HG03378 (cell line): ENCODE results near the gene BCL11B.

Experiments
- ATAC-seq: cut with Tn5 transposase; IDR thresholded peaks from one replicate; pipeline ENCODE4 v1.9.1; 2021; ENCODE audit warnings: mild to moderate bottlenecking, moderate library complexity; ENCODE audit not compliant: unreplicated experiment

The BCL11B gene

DNA sequence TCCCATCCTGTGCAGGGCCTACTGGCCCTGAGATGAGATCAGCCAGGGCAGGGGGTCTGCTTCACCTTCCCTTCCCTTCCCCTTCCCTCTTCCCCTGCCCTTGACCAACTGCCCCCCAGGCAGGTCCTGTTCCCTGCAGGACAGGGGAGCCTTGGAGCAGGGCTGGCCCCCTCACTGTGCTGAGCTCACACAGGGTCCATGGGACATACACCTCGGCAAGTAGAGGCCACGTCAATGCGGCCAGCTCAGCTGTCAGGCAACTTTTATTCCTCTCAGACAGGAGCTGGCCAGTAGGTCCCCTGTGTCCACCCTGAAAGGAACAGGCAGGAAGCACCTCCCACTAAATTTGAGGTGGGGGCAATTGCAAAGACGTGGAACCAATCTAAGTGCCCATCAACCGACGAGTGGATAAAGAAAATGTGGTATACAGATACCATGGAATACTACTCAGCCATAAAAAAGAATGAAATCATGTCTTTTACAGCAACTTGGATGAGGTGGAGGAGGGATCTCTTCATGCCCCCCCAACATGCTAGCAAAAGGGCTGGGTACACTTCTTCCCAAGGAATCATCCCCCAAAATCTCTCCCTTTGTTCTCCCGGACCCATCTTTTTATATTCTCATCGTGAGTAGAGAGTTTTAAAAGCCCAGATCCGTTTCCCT, 148.7 kb downstream of the BCL11B start:
- no peak for ATAC-seq

DNA sequence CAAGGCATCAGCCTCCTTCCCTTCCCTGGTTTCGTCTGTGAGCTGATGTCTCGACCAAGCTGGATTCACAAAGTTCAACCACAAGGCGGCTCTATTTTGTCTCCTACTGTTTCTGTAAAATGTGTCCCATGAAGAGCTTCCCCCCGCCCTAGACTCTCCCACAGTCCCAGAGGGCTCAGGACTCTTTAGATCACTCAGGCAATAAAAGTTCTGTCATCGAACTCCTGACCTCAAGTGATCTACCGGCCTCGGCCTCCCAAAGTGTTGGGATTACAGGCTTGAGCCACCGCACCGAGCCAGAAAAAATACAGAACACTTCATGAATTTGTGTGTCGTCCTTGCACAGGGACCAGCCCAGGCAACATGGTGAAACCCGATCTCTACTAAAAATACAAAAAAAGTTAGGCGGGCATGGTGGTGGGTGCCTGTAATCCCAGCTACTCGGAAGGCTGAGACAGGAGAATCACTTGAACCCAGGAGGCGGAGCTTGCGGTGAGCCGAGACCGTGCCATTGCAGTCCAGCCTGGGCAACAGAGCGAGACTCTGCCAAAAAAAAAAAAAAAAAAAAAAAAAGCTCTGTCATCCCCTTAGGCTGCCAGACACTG, 149.4 kb downstream of the BCL11B start:
- ATAC-seq: no peak

DNA sequence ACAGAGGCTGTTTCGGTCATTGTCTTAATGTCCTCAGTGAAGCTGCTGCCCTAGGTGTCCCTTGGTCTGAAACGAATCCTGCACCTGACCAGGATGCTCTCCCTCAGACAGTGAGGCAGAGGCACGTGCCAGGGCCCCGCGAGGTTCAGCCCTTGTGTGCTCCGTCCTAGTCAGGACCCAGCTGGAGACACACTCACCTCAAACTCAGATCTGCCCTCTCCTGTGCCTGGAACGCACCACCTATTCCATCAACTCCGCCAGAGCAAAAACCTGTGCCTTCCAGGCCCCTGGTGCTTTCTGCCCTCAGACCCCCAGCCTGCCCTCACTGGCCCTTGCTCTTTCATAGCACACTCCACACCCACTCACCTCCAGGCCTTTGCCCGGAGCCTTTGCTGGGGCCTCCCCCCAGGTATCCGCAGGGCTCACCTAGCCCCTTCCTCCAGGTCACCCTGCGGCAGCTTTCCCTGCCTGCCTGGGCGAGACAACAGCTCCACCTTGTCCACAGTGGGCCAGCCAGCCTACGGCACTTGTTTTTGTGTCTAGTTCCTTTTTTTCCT, 150.6 kb downstream of the BCL11B start:
- ATAC-seq: no peak

DNA sequence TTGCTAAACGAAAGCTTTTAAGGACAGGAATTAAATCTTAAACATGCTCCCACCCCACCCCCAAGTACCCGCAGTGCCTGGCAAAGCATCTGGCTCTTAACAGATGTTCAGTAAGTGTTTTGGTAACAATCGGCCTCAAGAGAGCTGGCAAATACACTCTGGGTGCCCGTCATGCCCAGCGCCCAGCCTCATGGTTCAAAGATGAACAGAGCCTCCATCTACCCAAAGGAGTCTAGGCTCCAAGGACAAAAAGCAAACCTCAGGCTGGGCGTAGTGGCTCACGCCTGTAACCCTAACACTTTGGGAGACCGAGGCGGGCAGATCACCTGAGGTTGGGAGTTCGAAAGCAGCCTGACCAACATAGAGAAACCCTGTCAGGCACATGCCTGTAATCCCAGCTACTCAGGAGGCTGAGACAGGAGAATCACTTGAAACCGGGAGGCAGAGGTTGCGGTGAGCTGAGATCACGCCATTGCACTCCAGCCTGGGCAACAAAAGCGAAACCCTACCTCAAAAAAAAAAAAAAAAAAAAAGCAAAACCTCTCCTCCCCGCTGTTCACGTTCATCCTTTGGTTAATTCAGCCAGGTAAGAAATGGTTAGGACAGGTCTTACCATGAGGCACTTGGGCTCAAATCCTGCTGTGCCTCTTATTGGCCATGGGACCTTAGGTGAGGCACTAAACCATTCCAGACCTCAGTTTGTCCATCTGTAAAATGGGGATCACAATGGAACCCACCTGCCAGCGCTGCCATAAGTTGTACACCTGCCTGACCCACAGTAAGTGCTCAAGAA, 151.3 kb downstream of the BCL11B start:
- no peak for ATAC-seq

DNA sequence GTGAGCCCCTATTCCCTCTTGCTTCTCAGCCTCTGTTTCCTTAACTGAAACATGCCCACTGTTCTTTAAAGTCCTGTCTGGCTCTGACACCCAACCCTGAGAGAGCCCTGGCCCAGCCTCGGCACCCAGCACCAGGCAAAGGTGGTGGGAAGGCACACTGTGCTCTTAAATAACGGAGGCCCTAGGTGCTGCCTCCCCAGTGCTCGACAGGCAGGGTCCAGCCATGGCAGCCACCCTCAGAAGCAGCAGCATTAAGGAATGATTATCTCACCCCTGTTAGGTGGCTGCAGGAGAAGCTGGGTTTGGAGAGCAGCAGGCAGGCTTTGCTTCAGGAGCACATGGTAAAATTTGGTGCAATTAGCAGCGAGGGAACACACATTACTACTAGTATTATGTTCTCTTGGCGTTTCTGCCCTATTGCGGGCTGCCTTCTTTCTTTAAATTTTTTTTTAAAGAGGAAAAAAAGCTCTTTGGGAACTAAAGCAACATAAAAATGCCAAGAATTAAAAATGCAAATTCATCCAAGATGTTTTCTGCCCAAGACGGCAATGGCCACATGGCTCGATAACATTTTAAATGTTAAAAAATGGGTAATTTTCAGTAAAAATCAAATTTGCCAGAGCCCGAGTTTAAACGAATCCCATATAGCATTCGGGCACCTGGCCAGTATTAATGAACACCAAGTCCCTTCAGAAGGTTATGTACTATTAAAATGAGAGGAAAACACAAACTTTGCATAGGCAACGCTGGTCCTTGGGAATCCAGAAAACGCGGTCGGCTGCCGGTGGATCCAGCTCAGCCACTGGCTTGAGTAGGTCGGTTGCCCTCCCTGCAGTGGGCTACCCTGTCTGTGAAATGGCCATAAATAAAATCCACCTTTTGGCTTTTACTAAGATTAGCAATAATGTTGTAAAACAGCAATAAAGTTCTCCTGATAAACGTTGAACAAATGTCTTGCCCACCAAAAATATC, 152.2 kb downstream of the BCL11B start:
- no peak for ATAC-seq
